H1 (cell line): ENCODE measurements around the gene PRXL2A. TPM values are rescaled to one million over a fixed set of nuclear protein-coding genes. Genes with fewer than 3 reads are reported as not detected.

Experiments used
- KDM1A ChIP-seq: fragments of 200-600, 300-600 bp; sonication (generic); IDR thresholded peaks from 2 replicates; pipeline ENCODE4 v1.7.1; 2016; ENCODE audit warnings: mild to moderate bottlenecking, low read length, borderline replicate concordance
- polyA plus RNA-seq, 7 experiments: library from polyadenylated mRNA; depleted of rRNA in 3 of 7; stranded (reverse) in 5 of 7; unstranded in 2 of 7; fragments of >200 nt in 5 of 7; fragments of 200-250 nt in 2 of 7; gene quantifications; 1 replicate in 5 of 7; 2 replicates in 1 of 7; 4 replicates in 1 of 7; pipeline versions ENCODE4 v1.2.1 to v1.2.3, GENCODE V29; 2011 to 2013; ENCODE audit warnings: missing spikeins in 2 of 7, mixed read lengths in 2 of 7
- total RNA-seq: library from RNA; stranded (reverse); fragmentation: NEBNext Ultra II Directional; extraction: Animal tissue kit (Norgen Biotek cat#: 25700); gene quantifications from 2 replicates; pipeline ENCODE4 v1.2.1, GENCODE V29; 2021
- TF ChIP-seq, protein P1 (sequence below): IDR thresholded peaks from 2 replicates; pipeline ENCODE4 v1.6.1; 2011; ENCODE audit warnings: low read length, improper control_type of control experiment

Gene PRXL2A
- total and polyA plus RNA-seq, 2 of the 8 experiments (the other 6 are each of a cell fraction or from before 2014, with no cell fraction given): 13.4 to 58.3 TPM

DNA sequence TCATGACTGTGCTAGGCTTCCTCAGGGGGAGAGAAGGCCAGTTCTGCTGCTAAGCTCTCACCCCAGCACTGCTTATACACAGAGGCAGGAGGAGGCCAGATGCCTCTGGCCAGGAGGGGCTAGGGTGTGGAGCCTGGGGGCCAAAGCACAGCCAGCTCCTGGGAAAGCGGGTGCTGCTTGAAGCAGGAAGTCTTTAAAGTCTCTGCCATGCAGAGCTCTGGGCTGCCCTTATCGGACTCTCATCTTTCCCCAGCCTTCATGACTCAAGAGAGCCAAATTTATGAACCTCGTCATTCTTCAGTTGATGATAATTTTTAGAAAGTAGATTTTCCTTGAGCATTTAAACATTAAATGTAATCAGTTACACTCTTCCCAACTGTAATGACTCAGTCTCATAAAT lies 34.5 kb downstream of the PRXL2A start (continued):
- TF ChIP-seq, protein P1, sequence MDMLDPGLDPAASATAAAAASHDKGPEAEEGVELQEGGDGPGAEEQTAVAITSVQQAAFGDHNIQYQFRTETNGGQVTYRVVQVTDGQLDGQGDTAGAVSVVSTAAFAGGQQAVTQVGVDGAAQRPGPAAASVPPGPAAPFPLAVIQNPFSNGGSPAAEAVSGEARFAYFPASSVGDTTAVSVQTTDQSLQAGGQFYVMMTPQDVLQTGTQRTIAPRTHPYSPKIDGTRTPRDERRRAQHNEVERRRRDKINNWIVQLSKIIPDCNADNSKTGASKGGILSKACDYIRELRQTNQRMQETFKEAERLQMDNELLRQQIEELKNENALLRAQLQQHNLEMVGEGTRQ: no peak
- no peak for TF ChIP-seq KDM1A
